Erythroblast (primary cell): Measurements from ENCODE around the gene DLEU7.

Source experiments
- GATA1 ChIP-seq: IDR thresholded peaks from 2 replicates; pipeline ENCODE4 v1.6.1; 2011; ENCODE audit warnings: low read depth, mild to moderate bottlenecking, control low read depth, low read length, moderate library complexity
- POLR2A ChIP-seq: IDR thresholded peaks from 2 replicates; pipeline ENCODE4 v1.6.1; 2011; ENCODE audit warnings: mild to moderate bottlenecking, low read length

- TF ChIP-seq POLR2A (no peak), GATA1 (no peak)
These were observed 43.7 kb upstream of the DLEU7 start for GRCh38 chr13:50887151-50887550.
